ENCODE results near the gene CT45A3.
"Not testable (repeated sequence)": the region's sequence is repeated elsewhere in the genome, so short reads cannot be mapped to it uniquely, and the experiment has no call there.

The CT45A3 gene, protein sequence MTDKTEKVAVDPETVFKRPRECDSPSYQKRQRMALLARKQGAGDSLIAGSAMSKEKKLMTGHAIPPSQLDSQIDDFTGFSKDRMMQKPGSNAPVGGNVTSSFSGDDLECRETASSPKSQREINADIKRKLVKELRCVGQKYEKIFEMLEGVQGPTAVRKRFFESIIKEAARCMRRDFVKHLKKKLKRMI

GRCh38 chrX:135768091-135768490, at the start of gene CT45A3:
Gene CT45A3 (minus strand): TSS chrX:135768191. CDS start chrX:135764444, 3,747 bp downstream.
- DNase-seq, result not testable (repeated sequence)

DNA sequence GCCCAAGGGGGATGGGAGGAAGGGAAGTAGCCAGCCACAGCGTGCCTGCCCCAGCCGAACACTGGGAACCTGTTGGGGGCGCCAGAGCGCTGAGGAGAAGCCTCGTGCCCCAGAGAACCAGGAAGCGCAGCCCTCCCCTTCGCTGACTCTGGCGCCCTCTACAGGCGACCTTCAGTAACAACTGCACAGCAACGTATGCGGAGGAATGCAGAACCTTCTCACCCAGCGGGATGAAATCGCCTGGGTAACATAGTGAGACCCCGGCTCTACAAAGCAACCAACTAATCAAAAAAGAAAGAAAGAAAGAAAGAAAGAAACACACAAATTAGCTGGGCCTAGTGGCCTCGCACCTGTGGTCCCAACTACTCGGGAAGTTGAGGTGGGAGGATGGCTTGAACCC, 34.7 kb upstream of the CT45A3 start, which contains the start of gene CT45A6:
Gene CT45A6 (minus strand): TSS at position 101 of the 400 bp plus-strand sequence. CDS start 3,794 bp downstream, outside the sequence.
- not testable (repeated sequence) for DNase-seq

DNA sequence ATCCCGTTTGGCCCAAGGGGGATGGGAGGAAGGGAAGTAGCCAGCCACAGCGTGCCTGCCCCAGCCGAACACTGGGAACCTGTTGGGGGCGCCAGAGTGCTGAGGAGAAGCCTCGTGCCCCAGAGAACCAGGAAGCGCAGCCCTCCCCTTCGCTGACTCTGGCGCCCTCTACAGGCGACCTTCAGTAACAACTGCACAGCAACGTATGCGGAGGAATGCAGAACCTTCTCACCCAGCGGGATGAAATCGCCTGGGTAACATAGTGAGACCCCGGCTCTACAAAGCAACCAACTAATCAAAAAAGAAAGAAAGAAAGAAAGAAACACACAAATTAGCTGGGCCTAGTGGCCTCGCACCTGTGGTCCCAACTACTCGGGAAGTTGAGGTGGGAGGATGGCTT, 17.4 kb upstream of the CT45A3 start, which contains the start of gene CT45A5:
Gene CT45A5 (minus strand): TSS at position 101 of the 400 bp plus-strand sequence. CDS start 3,774 bp downstream, outside the sequence.
- not testable (repeated sequence) for DNase-seq

GRCh38 chrX:135744739-135745138, 23.3 kb downstream of the CT45A3 start:
- not testable (repeated sequence) for DNase-seq

- DNase-seq, result no peak
Measured at GRCh38 chrX:135741192-135741715, 26.7 kb downstream of the CT45A3 start.

GRCh38 chrX:135740681-135741149, 27.3 kb downstream of the CT45A3 start:
- DNase-seq, result no peak

DNA sequence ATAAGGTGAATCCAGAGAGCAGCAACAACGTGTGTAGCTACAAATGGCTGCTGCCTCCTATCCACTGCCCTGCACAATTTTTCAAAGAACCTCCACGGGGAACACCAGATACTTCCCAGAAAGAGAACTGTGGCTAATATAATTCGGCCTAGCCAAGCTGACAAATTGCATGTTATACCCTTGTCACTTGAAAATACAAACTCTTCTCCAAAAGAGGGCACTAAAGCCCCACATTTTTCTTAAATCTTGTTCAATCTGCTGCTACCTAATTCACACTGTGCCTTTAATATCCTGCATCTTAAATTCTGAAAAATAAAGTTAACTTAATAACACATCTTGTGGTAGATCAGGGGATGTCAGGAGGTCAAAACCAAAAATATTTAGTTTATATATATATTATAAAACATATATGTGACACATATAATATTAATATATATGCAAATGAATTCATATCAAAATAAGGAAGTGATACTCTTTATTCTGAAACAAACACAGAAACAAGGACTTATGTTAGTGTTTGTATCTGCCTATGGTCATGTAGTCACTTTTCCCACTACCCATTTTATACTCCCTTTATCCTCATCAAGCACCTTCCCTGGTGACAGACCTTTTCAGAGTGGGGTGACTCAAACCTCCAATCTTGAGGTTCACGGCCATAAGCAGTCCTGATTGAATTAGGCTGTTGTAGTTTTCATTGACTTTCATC, 30.5 kb downstream of the CT45A3 start:
- no peak for DNase-seq

DNA sequence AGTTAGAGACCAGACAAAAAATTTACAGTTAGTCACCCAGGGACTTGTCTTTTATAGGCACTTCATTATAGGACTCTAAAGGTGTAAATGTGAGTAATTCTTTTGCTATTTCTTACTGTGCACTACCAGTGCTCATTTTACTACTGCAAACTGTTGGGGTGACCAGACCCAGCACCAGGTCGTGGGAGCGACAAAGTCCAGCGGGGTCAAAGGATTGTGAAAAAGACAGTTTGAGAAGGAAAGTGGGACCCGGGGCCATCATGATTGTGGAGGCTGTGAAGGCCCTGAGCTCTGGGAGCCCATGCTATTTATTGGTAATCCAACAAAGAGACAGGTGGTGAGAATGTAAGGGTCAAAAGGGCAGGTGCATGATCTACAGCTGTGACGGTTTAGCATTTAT, 33.3 kb downstream of the CT45A3 start:
- DNase-seq, result not testable (repeated sequence)

DNA sequence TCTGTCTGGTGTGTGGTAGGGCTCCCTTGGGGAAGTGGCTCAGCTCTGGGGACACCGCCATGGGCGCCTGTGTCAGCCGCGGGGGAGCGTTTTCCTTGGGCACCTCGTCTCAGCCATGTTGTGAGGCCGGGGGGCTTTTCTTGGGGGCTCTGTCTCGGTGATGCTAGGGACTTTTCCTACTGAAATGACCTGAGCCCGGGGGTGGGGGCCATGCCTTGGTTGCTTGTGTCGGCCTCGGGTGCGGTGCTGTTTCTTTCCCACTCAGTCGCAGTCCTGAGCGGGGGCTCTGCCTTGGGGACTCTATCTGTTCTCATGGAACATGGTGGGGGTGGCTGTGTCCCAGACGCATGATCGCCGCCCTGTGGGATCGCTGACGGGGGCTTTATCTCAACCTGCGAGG, 54.2 kb downstream of the CT45A3 start:
- no peak for DNase-seq

DNA sequence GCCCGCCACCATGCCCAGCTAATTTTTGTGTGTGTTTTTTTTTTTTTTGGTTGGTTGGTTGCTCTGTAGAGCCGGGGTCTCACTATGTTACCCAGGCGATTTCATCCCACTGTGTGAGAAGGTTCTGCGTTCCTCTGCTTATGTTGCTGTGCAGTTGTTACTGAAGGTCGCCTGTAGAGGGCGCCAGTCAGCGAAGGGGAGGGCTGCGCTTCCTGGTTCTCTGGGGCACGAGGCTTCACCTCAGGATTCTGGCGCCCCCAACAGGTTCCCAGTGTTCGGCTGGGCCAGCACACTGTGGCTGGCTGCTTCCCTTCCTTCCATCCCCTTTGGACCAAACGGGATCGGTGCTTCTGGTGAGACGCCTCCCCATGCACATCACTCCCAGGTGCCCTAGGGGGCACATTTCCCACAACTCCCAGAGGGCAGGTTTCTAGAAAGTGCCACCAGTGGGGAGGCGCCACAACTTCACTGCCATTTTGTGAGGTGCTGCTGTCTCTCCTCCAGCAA, 54.8 kb downstream of the CT45A3 start, which contains the start of gene CT45A1:
Gene CT45A1 (plus strand): TSS at position 457 of the 507 bp plus-strand sequence. CDS start 5,302 bp downstream, outside the sequence.
- not testable (repeated sequence) for DNase-seq
